MG63 (cell line): ENCODE data around the gene PLXDC1. TPM values are rescaled to one million over a fixed set of nuclear protein-coding genes. Genes with fewer than 3 reads are reported as not detected.
"Not testable (repeated sequence)": the region's sequence is repeated elsewhere in the genome, so short reads cannot be mapped to it uniquely, and the experiment has no call there.

Source experiments
- DNase-seq: peaks from one replicate; pipeline ENCODE4 v3.0.0-alpha.2; 2020
- H3K27me3 ChIP-seq: fragments of 250-450 bp; sonication (Bioruptor Pico); 2 replicates; pipeline ENCODE4 v1.5.1; 2020; ENCODE audit warnings: mild to moderate bottlenecking, moderate library complexity
- H3K36me3 ChIP-seq: fragments of 250-450 bp; sonication (Bioruptor Pico); 2 replicates; pipeline ENCODE4 v1.5.1; 2020; ENCODE audit warnings: mild to moderate bottlenecking, moderate library complexity
- H3K4me3 ChIP-seq: fragments of 250-450 bp; sonication (Bioruptor Pico); 2 replicates; pipeline ENCODE4 v1.5.1; 2020; ENCODE audit warnings: mild to moderate bottlenecking, moderate library complexity
- H3K9me3 ChIP-seq: fragments of 250-450 bp; sonication (Bioruptor Pico); 2 replicates; pipeline ENCODE4 v1.5.1; 2020; ENCODE audit warnings: mild to moderate bottlenecking, moderate library complexity
- total RNA-seq: library from RNA; depleted of rRNA; stranded (reverse); fragments of >200 nt; shearing (Covaris generic); gene quantifications from 2 replicates; pipeline ENCODE4 v1.2.3, GENCODE V29; 2014; ENCODE audit warnings: low replicate concordance

The PLXDC1 gene
- total RNA-seq, 1 experiment from 2014 or later, result not detected

GRCh38 chr17:39122991-39123390 is 28.4 kb downstream of the PLXDC1 start:
- Histone ChIP-seq H3K36me3 (no peaks in the 10 kb centered on the region), H3K4me3 (no peak overlapping the region), H3K27me3 (no peaks in the 10 kb centered on the region), H3K9me3 (no peaks in the 10 kb centered on the region)
- DNase-seq, result no peak

GRCh38 chr17:39121919-39122318 is 29.5 kb downstream of the PLXDC1 start:
- not testable (repeated sequence) for H3K9me3 ChIP-seq, H3K4me3 ChIP-seq, H3K36me3 ChIP-seq, DNase-seq, H3K27me3 ChIP-seq

GRCh38 chr17:39118674-39119419 is 32.6 kb downstream of the PLXDC1 start:
- Histone ChIP-seq H3K27me3 (no peaks in the 10 kb centered on the region), H3K9me3 (no peaks in the 10 kb centered on the region), H3K4me3 (no peak overlapping the region), H3K36me3 (no peaks in the 10 kb centered on the region)
- DNase-seq, result no peak

DNA sequence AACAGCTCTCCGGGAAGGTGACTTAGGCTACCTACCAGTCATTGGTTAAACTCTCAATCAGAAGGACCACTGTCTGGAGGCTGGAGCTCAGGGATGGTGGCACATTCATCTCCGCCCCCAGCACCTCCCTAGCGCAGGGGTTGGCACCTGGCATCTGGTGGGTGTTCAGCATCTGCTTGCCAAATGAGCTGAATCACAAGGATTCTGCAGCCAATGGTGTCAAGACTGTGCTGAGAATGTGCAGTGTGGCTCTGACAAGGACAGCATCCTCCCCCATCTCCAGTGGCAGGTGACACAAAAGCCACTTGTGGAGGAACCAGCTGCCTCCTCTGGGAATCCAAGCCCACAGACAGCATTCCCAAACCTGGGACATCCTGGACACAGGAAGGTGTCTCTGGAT is 35.2 kb downstream of the PLXDC1 start:
- no peak for DNase-seq
- Histone ChIP-seq H3K27me3 (no peaks in the 10 kb centered on the region), H3K9me3 (no peaks in the 10 kb centered on the region), H3K36me3 (no peaks in the 10 kb centered on the region), H3K4me3 (no peak overlapping the region)

DNA sequence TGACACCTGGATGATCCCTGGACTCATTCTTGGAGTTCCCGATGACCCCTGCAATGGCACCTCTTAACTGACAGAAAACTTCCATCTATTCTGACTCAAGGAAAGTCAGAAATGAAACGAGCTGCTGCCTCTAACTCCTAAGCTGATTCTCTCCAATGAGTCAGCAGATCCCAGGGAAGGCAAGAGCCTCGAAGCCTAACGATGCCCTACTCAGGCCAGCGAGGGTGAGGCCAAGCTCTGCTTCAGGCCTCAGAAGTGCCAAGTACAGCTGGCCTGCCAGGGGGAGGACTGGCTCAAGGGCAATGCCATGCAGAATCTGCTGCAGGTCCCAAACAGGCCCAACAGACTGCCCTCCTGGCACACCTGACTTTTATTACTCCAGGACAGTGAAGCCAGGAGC is 36.3 kb downstream of the PLXDC1 start:
- Histone ChIP-seq H3K9me3 (no peaks in the 10 kb centered on the region), H3K27me3 (no peaks in the 10 kb centered on the region), H3K4me3 (no peak overlapping the region), H3K36me3 (no peaks in the 10 kb centered on the region)
- peak; percentile 80 for DNase-seq

DNA sequence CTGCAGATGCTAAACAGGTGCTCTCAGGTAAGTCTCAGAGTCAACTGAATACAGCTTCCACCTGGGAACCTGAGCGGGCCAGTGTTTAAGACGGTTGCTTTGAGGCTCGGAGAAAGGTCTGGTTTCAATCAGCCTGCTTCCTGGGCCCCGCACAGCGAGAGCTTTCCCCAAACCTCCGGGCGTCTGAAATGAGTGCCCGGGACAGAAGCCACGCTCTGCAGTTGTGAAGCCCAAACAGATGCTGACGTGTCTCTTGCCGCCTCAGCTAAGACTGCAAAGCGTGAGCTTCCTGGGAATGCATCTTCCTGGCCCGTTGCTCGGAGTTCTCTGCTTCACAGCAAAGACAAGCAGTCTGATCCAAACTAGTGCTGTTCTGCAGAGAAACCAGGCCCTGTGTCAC is 36.7 kb downstream of the PLXDC1 start:
- peak; percentile 50 for DNase-seq
- Histone ChIP-seq H3K4me3 (no peak overlapping the region), H3K9me3 (no peaks in the 10 kb centered on the region), H3K36me3 (no peaks in the 10 kb centered on the region), H3K27me3 (no peaks in the 10 kb centered on the region)

DNA sequence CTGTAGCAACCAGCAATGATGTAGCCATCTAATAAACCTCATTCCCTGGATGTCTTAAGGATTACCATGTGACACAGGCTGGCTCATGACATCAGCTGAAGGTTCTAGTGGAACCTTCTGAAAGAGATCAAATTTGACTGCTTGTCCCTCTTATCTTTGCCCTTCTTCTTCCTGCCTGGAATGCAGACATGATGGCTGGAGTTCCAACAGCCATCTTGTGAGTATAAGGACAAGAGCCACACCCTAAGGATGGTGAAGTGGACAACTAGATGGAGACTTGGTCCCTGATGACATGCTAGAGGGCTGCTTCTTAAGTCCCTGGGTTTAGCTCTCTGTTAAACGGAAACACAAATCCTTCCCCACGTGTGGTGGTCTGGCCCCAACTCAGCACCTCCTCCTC is 37.6 kb downstream of the PLXDC1 start:
- DNase-seq, result no peak
- Histone ChIP-seq H3K9me3 (no peaks in the 10 kb centered on the region), H3K4me3 (no peak overlapping the region), H3K36me3 (no peaks in the 10 kb centered on the region), H3K27me3 (no peaks in the 10 kb centered on the region)

DNA sequence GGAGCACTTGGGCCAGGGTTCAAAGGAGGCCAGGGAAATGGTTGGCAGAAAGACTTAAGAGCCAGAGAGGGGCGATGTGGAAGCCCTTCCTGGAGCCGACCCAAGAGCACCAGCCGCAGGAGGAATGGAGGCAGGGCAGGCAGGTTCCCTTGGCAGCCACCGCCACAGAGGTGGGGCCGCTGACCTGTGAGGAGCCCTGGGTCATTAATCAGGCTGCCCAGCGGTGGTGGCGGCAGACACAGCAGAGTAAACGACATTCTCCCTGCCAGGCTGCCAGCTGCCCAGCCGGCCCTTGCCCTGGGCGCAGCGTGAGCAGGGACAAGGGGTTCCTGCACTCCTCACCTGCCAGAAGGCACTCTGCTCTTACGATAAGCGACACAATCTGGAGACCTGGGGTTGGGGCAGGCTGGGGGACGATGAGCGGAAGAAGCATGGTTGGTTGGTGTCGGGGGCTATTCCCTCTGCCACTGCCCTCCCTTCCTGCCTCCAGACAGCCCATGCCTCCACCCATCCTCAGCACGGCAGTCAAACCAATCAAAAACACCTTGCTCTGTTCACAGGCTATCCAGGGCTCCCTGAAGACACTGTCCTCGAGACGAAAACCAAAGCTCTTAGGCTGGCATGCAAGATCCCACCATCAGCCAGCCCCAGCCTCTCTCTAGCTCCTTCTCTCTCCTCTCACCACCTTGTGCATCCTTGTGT is 40.9 kb downstream of the PLXDC1 start:
- Histone ChIP-seq H3K9me3 (no peaks in the 10 kb centered on the region), H3K27me3 (no peaks in the 10 kb centered on the region), H3K4me3 (no peak overlapping the region), H3K36me3 (no peaks in the 10 kb centered on the region)
- no peak for DNase-seq

DNA sequence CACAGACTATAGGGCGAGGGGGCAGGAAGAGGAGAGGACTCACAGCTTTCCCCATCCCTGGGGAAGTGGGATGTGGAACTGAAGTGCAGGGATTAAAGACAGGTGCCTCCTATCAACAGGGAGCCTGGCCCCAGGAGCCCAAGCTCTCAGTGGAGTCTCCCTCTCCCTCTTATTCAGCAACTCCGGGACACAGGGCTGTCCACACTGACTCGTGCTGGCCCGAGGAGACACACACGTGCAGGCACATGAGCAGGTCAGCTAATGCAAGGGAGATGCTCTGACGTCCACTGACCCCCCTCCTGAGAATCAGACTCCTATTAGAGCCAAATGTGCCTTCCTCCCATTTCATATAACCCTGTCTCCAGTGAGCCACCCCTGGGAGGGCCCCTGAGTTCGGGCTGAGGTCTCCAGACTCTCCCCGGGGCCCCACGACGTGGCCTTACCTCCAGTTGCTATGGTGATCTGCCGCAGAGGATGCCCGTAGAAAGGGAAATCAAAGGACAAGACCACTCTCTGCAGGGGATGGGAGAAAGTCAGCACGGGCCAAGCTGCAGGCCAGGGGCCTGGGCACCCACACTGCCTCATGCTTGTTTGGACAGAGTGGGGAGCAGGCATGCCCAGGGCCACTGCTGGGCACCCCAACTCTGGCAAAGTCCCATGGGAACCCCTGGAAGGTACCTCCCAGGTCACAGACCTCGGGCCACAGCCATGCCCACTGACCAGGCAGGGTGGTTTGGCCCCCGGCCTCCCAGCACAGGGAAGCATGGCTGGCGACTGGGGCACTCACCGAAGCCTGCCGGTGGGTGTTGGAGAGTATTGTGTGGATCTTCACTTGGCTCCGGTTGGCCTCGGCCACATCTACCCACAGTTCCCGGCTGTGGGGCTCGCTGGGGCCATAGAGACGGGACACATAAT is 42.7 kb downstream of the PLXDC1 start:
- DNase-seq, result no peak
- Histone ChIP-seq H3K9me3 (no peaks in the 10 kb centered on the region), H3K27me3 (no peaks in the 10 kb centered on the region), H3K4me3 (no peak overlapping the region), H3K36me3 (no peaks in the 10 kb centered on the region)

- Histone ChIP-seq H3K4me3 (no peak overlapping the region), H3K27me3 (no peaks in the 10 kb centered on the region), H3K9me3 (no peaks in the 10 kb centered on the region), H3K36me3 (no peaks in the 10 kb centered on the region)
- DNase-seq, result no peak
Observed at GRCh38 chr17:39107973-39108372, 43.5 kb downstream of the PLXDC1 start.

GRCh38 chr17:39107155-39107554 is 44.3 kb downstream of the PLXDC1 start:
- H3K4me3 ChIP-seq, result no peak overlapping the region
- DNase-seq, result no peak
- no peaks in the 10 kb centered on the region for H3K27me3 ChIP-seq
- no peaks in the 10 kb centered on the region for H3K36me3 ChIP-seq
- no peaks in the 10 kb centered on the region for H3K9me3 ChIP-seq

DNA sequence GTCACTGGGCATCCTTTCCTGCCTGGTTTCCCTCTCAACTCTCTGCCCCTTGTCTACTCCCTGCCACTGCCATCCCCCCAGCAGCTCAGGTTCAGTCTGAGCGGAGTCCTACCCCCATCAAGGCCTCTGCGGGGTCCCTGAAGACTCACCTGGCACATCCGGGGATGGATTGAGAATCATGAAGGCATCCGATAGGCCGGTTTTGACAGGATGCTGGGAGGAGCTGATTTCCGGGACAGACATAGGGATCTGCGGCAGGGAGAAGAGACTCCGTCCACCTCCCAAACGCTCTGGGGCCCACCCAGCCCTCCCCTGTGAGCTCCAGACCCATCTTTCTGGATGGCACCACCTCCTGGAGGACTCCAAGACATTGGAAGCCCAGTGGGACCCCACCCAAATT is 45.7 kb downstream of the PLXDC1 start:
- H3K36me3 ChIP-seq, result no peaks in the 10 kb centered on the region
- no peaks in the 10 kb centered on the region for H3K27me3 ChIP-seq
- no peak for DNase-seq
- H3K4me3 ChIP-seq, result no peak overlapping the region
- no peaks in the 10 kb centered on the region for H3K9me3 ChIP-seq

DNA sequence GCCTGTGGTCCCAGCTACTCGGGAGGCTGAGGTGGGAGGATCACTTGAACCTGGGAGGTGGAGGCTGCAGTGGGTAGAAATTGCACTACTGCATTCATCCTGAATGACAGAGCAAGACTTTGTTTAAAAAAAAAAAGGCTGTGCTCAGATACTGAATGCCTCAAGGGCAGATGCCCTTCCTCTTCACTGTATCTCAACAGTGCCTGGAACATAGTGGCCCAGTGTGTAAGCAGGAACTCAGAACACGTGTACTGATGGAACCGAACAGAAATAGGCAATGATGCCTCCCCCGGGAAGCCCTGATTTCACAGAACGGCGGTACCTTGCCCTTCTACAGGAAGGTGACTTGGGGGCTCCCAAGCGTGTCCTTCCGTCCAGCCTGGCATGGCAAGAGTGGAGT is 46.8 kb downstream of the PLXDC1 start:
- H3K4me3 ChIP-seq, result no peak overlapping the region
- no peaks in the 10 kb centered on the region for H3K27me3 ChIP-seq
- no peaks in the 10 kb centered on the region for H3K36me3 ChIP-seq
- DNase-seq, result no peak
- H3K9me3 ChIP-seq, result no peaks in the 10 kb centered on the region

DNA sequence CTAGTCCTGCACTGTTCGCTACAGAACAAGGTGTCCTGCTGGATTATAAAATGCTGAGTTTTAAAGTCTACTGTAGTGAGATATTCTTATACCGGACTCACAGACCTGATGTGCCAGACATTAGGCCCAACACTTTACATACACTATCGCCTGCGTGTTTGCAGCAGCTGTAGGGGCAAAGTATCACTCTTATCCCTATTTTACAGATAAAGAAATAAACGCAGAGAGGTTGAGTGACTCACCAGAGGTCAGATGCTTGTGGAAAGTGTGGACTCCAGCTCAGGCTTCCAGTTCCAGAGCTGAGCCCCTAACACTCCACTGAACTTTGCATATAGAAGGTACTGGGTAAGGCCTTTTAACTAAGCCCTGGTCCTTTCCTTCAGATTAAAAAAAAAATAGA is 47.4 kb downstream of the PLXDC1 start:
- Histone ChIP-seq H3K9me3 (no peaks in the 10 kb centered on the region), H3K36me3 (no peaks in the 10 kb centered on the region), H3K4me3 (no peak overlapping the region), H3K27me3 (no peaks in the 10 kb centered on the region; the same call in 1 of the 2 replicates)
- no peak for DNase-seq

- Histone ChIP-seq H3K4me3 (no peak overlapping the region), H3K36me3 (no peaks in the 10 kb centered on the region), H3K9me3 (no peaks in the 10 kb centered on the region), H3K27me3 (no peaks in the 10 kb centered on the region; the same call in 1 of the 2 replicates)
- no peak for DNase-seq
Observed at GRCh38 chr17:39101091-39101490, 50.3 kb downstream of the PLXDC1 start.

- Histone ChIP-seq H3K36me3 (no peaks in the 10 kb centered on the region), H3K27me3 (no peaks in the 10 kb centered on the region; the same call in 1 of the 2 replicates), H3K9me3 (no peaks in the 10 kb centered on the region), H3K4me3 (no peak overlapping the region)
- no peak for DNase-seq
Observed at GRCh38 chr17:39100530-39100929, 50.9 kb downstream of the PLXDC1 start.

- H3K9me3 ChIP-seq, result no peaks in the 10 kb centered on the region
- H3K4me3 ChIP-seq, result no peak overlapping the region
- no peak for DNase-seq
- no peaks in the 10 kb centered on the region; the same call in 1 of the 2 replicates for H3K27me3 ChIP-seq
- H3K36me3 ChIP-seq, result no peaks in the 10 kb centered on the region
Observed at GRCh38 chr17:39099663-39100286, 51.7 kb downstream of the PLXDC1 start.
